Measurements from ENCODE around the gene TERF2IP.

DNA sequence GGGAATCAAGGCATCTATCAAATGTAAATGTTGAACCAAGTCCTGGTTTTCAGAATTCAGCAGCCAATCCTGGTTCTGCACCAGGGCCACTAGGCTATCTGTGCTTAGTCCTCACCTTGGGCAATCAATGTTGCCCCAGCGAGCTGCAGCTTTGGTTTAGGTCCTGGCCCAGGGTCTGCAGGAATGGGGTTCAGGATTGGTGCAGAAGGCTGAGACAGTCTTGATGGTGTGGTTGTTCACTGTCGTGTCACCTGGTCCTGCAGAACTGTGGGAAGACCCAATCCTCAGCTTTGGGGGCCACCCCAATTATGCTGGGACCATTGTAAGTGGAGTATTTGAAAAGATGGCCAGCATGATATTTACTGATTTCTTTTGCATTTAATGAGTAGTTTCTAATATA lies 10.6 kb downstream of the TERF2IP start:
- no peak for TF ChIP-seq CTCF (IDR thresholded peaks at IDR 0.05; ENCODE audit: poor library complexity, severe bottlenecking)
- TF ChIP-seq, protein P1, sequence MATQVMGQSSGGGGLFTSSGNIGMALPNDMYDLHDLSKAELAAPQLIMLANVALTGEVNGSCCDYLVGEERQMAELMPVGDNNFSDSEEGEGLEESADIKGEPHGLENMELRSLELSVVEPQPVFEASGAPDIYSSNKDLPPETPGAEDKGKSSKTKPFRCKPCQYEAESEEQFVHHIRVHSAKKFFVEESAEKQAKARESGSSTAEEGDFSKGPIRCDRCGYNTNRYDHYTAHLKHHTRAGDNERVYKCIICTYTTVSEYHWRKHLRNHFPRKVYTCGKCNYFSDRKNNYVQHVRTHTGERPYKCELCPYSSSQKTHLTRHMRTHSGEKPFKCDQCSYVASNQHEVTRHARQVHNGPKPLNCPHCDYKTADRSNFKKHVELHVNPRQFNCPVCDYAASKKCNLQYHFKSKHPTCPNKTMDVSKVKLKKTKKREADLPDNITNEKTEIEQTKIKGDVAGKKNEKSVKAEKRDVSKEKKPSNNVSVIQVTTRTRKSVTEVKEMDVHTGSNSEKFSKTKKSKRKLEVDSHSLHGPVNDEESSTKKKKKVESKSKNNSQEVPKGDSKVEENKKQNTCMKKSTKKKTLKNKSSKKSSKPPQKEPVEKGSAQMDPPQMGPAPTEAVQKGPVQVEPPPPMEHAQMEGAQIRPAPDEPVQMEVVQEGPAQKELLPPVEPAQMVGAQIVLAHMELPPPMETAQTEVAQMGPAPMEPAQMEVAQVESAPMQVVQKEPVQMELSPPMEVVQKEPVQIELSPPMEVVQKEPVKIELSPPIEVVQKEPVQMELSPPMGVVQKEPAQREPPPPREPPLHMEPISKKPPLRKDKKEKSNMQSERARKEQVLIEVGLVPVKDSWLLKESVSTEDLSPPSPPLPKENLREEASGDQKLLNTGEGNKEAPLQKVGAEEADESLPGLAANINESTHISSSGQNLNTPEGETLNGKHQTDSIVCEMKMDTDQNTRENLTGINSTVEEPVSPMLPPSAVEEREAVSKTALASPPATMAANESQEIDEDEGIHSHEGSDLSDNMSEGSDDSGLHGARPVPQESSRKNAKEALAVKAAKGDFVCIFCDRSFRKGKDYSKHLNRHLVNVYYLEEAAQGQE (IDR thresholded peaks at IDR 0.05; ENCODE audit: borderline replicate concordance): no peak
- no peak for TF ChIP-seq SMC3 (conservative IDR thresholded peaks at IDR 0.05; ENCODE audit: poor library complexity)
- no peak for TF ChIP-seq EP300 (conservative IDR thresholded peaks at IDR 0.05; ENCODE audit: poor library complexity, severe bottlenecking)
- no peak for TF ChIP-seq MXI1 (conservative IDR thresholded peaks at IDR 0.05; ENCODE audit: poor library complexity, severe bottlenecking)
- no peak for TF ChIP-seq RAD21 (conservative IDR thresholded peaks at IDR 0.05)

Data from neural cell (in vitro differentiated cells).